Keratinocyte (primary cell): Measurements from ENCODE around the gene ERV3-1. TPM values are rescaled to one million over a fixed set of nuclear protein-coding genes. Genes with fewer than 3 reads are reported as not detected.
A peak's percentile ranks its signal among the peaks of the same experiment; 100 is the strongest.
"Not testable (repeated sequence)": the region's sequence is repeated elsewhere in the genome, so short reads cannot be mapped to it uniquely, and the experiment has no call there.

ENCODE experiments used
- DNase-seq: peaks from one replicate; pipeline ENCODE4 v3.0.0-alpha.2; 2011; ENCODE audit warnings: low read depth, missing footprints, low spot score
- FAIRE-seq: peaks from 2 replicates; lab custom pipeline; 2011; peaks lifted over from hg19 to GRCh38; lab: Jason Lieb, UNC
- H2AFZ ChIP-seq: 2 replicates; pipeline ENCODE4 v1.6.0; 2012; ENCODE audit warnings: low read length, control low read depth, inconsistent platforms; ENCODE audit not compliant: control insufficient read depth
- H3K27ac ChIP-seq: 2 replicates; pipeline ENCODE4 v1.5.1; 2011; ENCODE audit warnings: low read length; ENCODE audit not compliant: control insufficient read depth, insufficient read depth
- H3K27me3 ChIP-seq: 3 replicates; pipeline ENCODE4 v1.6.0; 2011; ENCODE audit warnings: low read length; ENCODE audit not compliant: control insufficient read depth, insufficient read depth; ENCODE audit errors: extremely low read depth
- H3K36me3 ChIP-seq, 2 experiments: 2 replicates in 1 of 2; 3 replicates in 1 of 2; pipeline ENCODE4 v1.5.1; 2011; ENCODE audit warnings: low read length in 2 of 2, mild to moderate bottlenecking in 1 of 2; ENCODE audit not compliant: control insufficient read depth in 2 of 2, insufficient read depth in 2 of 2; ENCODE audit errors: extremely low read depth in 1 of 2
- H3K4me1 ChIP-seq: 3 replicates; pipeline ENCODE4 v1.5.1; 2011; ENCODE audit warnings: low read length; ENCODE audit not compliant: control insufficient read depth, insufficient read depth; ENCODE audit errors: extremely low read depth
- H3K4me2 ChIP-seq: 3 replicates; pipeline ENCODE4 v1.6.0; 2011; ENCODE audit warnings: low read depth, low read length; ENCODE audit not compliant: control insufficient read depth, insufficient read depth; ENCODE audit errors: extremely low read depth
- H3K4me3 ChIP-seq, 3 experiments: fragments of 200-600 bp in 1 of 3; sonication (generic) in 1 of 3; 2 replicates in 2 of 3; 3 replicates in 1 of 3; pipeline ENCODE4 v1.5.1; 2011 to 2016; ENCODE audit warnings: low read length in 3 of 3, mild to moderate bottlenecking in 3 of 3, control low read depth in 2 of 3, inconsistent platforms in 1 of 3, low read depth in 1 of 3, mixed read lengths in 1 of 3, mixed run types in 1 of 3, moderate library complexity in 1 of 3; ENCODE audit not compliant: control insufficient read depth in 2 of 3, insufficient read depth in 2 of 3; ENCODE audit errors: extremely low read depth in 1 of 3
- H3K79me2 ChIP-seq: 2 replicates; pipeline ENCODE4 v1.6.0; 2012; ENCODE audit warnings: low read length; ENCODE audit not compliant: control insufficient read depth, insufficient read depth
- H3K9ac ChIP-seq: 3 replicates; pipeline ENCODE4 v1.6.0; 2011; ENCODE audit warnings: low read length; ENCODE audit not compliant: control insufficient read depth, insufficient read depth; ENCODE audit errors: extremely low read depth
- H3K9me1 ChIP-seq: 3 replicates; pipeline ENCODE4 v1.6.0; 2011; ENCODE audit warnings: low read length; ENCODE audit not compliant: control insufficient read depth, insufficient read depth; ENCODE audit errors: extremely low read depth
- H3K9me3 ChIP-seq: 2 replicates; pipeline ENCODE4 v1.5.1; 2012; ENCODE audit warnings: low read depth, low read length; ENCODE audit not compliant: control insufficient read depth
- H4K20me1 ChIP-seq: 3 replicates; pipeline ENCODE4 v1.6.0; 2011; ENCODE audit warnings: low read length; ENCODE audit not compliant: control insufficient read depth, insufficient read depth; ENCODE audit errors: extremely low read depth
- EZH2 ChIP-seq: IDR thresholded peaks from one replicate; pipeline ENCODE4 v1.6.1; 2012; ENCODE audit warnings: inconsistent platforms, mild to moderate bottlenecking, low read length, moderate library complexity
- dilution Hi-C: fragments of 300-500 bp; cut with MboI; formaldehyde crosslinking; loops from one replicate; pipeline ENCODE4 v1.7.0; 2020; ENCODE audit warnings: low sequenced_read_pairs; ENCODE audit not compliant: extremely low pct_ligation_motif_present
- polyA plus RNA-seq, 5 experiments: library from polyadenylated mRNA; depleted of rRNA in 3 of 5; stranded (reverse) in 3 of 5; stranded (forward) in 1 of 5; unstranded in 1 of 5; fragments of >200 nt; gene quantifications; 1 replicate in 1 of 5; 2 replicates in 3 of 5; 3 replicates in 1 of 5; pipeline versions ENCODE4 v1.2.1 to v1.2.3, GENCODE V29; 2011 to 2012; ENCODE audit warnings: missing spikeins in 2 of 5, low read depth in 1 of 5, low replicate concordance in 1 of 5
- TF ChIP-seq, protein P1 (sequence below), 3 experiments: IDR thresholded peaks in 1 of 3; conservative IDR thresholded peaks in 1 of 3; optimal IDR thresholded peaks in 1 of 3; 2 replicates in 2 of 3; 3 replicates in 1 of 3; pipeline versions ENCODE3 to v1.5.1; 2011; ENCODE audit warnings: low read length in 3 of 3, mild to moderate bottlenecking in 3 of 3, moderate library complexity in 2 of 3, control low read depth in 1 of 3, inconsistent platforms in 1 of 3; ENCODE audit not compliant: insufficient read depth in 2 of 3; ENCODE audit errors: extremely low read depth in 1 of 3

Gene ERV3-1
- polyA plus RNA-seq, 1 donor (not counting 4 experiments of a cell fraction or from before 2014, with no cell fraction given) = 3.1 TPM

DNA sequence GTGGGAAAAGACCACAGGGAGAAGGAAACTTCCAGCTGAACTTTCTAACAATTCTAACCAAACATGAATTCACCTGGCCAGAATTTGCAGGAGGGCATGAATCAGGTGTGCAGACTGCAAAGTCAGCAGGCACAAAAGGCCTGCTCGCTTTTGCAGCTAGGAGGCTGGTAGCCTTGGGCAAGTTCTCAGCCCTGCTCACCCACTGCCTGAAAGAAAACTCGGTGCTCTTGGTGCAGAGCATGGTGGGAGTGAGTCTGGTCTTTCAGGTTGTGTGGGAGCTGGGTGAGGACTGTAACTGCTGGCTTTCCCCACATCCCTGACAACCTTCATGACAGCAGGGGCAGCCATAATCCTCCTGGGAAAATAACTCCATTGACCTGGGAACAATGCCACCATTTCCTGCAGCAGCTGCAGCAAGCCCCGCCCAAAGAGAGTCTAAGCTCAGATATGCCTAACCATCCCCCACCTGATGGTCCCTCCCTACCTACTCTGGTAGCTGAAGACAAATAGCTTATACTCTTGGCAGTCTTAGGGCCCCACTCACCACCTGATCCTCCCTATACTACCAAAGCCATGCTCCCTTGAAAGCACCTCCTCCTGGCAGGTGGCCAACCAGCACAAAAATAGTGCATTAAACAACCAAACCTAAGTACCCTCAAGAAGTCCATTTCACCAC is 47.3 kb downstream of the ERV3-1 start:
- no peak overlapping the region for H3K4me2 ChIP-seq
- no peaks in the 10 kb centered on the region for H3K79me2 ChIP-seq
- no peak for TF ChIP-seq EZH2
- TF ChIP-seq, protein P1, sequence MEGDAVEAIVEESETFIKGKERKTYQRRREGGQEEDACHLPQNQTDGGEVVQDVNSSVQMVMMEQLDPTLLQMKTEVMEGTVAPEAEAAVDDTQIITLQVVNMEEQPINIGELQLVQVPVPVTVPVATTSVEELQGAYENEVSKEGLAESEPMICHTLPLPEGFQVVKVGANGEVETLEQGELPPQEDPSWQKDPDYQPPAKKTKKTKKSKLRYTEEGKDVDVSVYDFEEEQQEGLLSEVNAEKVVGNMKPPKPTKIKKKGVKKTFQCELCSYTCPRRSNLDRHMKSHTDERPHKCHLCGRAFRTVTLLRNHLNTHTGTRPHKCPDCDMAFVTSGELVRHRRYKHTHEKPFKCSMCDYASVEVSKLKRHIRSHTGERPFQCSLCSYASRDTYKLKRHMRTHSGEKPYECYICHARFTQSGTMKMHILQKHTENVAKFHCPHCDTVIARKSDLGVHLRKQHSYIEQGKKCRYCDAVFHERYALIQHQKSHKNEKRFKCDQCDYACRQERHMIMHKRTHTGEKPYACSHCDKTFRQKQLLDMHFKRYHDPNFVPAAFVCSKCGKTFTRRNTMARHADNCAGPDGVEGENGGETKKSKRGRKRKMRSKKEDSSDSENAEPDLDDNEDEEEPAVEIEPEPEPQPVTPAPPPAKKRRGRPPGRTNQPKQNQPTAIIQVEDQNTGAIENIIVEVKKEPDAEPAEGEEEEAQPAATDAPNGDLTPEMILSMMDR (optimal IDR thresholded peaks at IDR 0.05 in 1 of 3, IDR thresholded peaks at IDR 0.05 in 1 of 3, conservative IDR thresholded peaks at IDR 0.05 in 1 of 3; ENCODE audit: extremely low read depth in 1 of 3, insufficient read depth in 2 of 3, low read length in 3 of 3) = no peak
- H3K36me3 ChIP-seq = no peaks in the 10 kb centered on the region
- FAIRE-seq = no peak
- H3K4me3 ChIP-seq = no peak overlapping the region
- H3K27ac ChIP-seq = no peak overlapping the region
- H3K27me3 ChIP-seq = no peaks in the 10 kb centered on the region
- no peak overlapping the region for H3K9ac ChIP-seq
- H3K4me1 ChIP-seq = no peaks in the 10 kb centered on the region
- no peaks in the 10 kb centered on the region for H3K9me1 ChIP-seq
- no peak overlapping the region for H2AFZ ChIP-seq
- dilution Hi-C loops = no loop called here
- peaks cover 1% of the 10 kb centered on the region for H3K9me3 ChIP-seq
- no peak for DNase-seq
- H4K20me1 ChIP-seq = no peaks in the 10 kb centered on the region

DNA sequence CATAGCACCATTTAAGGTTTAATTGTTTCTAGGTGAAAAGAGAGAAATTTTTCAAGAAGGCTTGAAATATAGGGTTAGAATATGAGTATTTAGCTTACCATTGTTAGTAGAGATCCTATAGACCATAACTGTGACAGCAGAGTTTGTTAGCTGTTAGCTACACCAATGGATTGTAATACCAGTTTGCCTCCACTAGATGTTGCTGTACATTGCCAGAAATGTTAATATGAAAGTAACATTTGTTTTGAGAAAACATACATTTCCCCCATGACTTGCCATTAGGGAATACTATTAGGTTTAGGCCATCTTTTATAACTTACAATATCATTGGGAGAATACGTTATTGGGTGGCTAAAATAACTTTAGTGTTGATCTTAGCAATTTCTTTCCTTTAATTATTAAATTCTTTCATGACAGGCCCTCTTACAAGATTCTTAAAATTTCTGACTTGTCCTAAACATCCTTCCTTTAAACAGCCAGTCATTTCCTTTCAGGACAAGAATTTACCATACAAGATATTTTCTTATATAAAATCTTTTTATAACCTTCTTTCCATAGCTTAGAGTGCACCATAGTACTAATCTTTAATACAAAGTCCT is 55.1 kb downstream of the ERV3-1 start:
- H3K36me3 ChIP-seq = no peaks in the 10 kb centered on the region

DNA sequence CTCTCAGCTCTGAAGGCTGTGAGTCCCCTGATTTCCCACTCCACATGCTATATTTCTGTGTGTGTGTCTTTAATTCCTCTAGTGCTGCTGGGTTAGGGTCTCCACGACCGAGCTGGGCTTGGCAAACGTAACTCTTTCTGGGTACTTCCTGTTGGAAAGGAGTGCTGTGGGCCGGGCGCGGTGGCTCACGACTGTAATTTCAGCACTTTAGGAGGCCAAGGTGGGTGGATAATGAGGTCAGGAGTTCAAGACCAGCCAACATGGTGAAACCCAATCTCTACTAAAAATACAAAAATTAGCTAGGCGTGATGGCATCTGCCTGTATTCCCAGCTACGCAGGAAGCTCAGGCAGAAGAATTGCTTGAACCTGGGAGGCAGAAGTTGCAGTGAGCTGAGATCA is 55.8 kb downstream of the ERV3-1 start:
- H3K4me2 ChIP-seq, FAIRE-seq, dilution Hi-C loops: not testable (repeated sequence)

More for the DNA sequence above, 55.1 kb downstream of the ERV3-1 start:
- H4K20me1 ChIP-seq = no peaks in the 10 kb centered on the region
- no peaks in the 10 kb centered on the region for H3K4me1 ChIP-seq
- no peaks in the 10 kb centered on the region for H3K9me1 ChIP-seq
- dilution Hi-C loops = no loop called here
- DNase-seq (no peak), FAIRE-seq (no peak)
- no peak overlapping the region for H3K27ac ChIP-seq
- H3K27me3 ChIP-seq = peaks cover 21% of the 10 kb centered on the region
- H2AFZ ChIP-seq = no peak overlapping the region
- TF ChIP-seq, protein P1 (optimal IDR thresholded peaks at IDR 0.05 in 1 of 3, IDR thresholded peaks at IDR 0.05 in 1 of 3, conservative IDR thresholded peaks at IDR 0.05 in 1 of 3; ENCODE audit: extremely low read depth in 1 of 3, insufficient read depth in 2 of 3, low read length in 3 of 3) = peak in 2 of 3 experiments; percentile 52 to 56
- no peak for TF ChIP-seq EZH2
- no peaks in the 10 kb centered on the region for H3K79me2 ChIP-seq
- H3K9ac ChIP-seq = no peak overlapping the region
- H3K4me2 ChIP-seq = no peak overlapping the region
- H3K4me3 ChIP-seq = no peak overlapping the region
- peaks cover 1% of the 10 kb centered on the region for H3K9me3 ChIP-seq

More for the DNA sequence above, 55.8 kb downstream of the ERV3-1 start:
- not testable (repeated sequence) for H3K4me1 ChIP-seq, H3K36me3 ChIP-seq, H2AFZ ChIP-seq, H3K9me1 ChIP-seq, H4K20me1 ChIP-seq, H3K79me2 ChIP-seq, H3K9ac ChIP-seq, H3K9me3 ChIP-seq, H3K27ac ChIP-seq, DNase-seq, H3K4me3 ChIP-seq
- H3K27me3 ChIP-seq = peaks cover 26% of the 10 kb centered on the region
